ENCODE measurements around the gene NKD1.

- TF ChIP-seq CTCF (conservative IDR thresholded peaks at IDR 0.05; ENCODE audit: low read length) (no peak), EZH2phosphoT487 (IDR thresholded peaks at IDR 0.05; ENCODE audit: borderline replicate concordance) (no peak)
Observed at GRCh38 chr16:50542703-50543102, 5.5 kb upstream of the NKD1 start.

Measured in Loucy (cell line).